Stimulated activated CD8-positive, alpha-beta memory T cell treated with anti-CD3 and anti-CD28 coated beads, Interleukin-12 subunit alpha, Interleukin-12 subunit beta, amount 100 ng/mL, for 4 hours (primary cell): ENCODE measurements around the gene FICD.
"Not testable (repeated sequence)": the region's sequence is repeated elsewhere in the genome, so short reads cannot be mapped to it uniquely, and the experiment has no call there.

Source experiments
- DNase-seq: peaks from one replicate; pipeline ENCODE4 v3.0.0-alpha.2; 2020; ENCODE audit warnings: low read depth

The FICD gene

GRCh38 chr12:108514973-108515814 is at the start of gene FICD:
FICD (plus strand) TSS chr12:108515277; CDS start chr12:108516973, 1,696 bp downstream.
- peak; percentile 98 for DNase-seq

GRCh38 chr12:108465417-108465816 is 49.7 kb upstream of the FICD start:
- DNase-seq: no peak

- DNase-seq: no peak
Measured at GRCh38 chr12:108468196-108468968, 46.7 kb upstream of the FICD start.

GRCh38 chr12:108473400-108474055 is 41.5 kb upstream of the FICD start:
- DNase-seq: no peak

GRCh38 chr12:108475396-108475795 is 39.7 kb upstream of the FICD start:
- no peak for DNase-seq

- no peak for DNase-seq
Measured at GRCh38 chr12:108477055-108477880, 37.8 kb upstream of the FICD start.

DNA sequence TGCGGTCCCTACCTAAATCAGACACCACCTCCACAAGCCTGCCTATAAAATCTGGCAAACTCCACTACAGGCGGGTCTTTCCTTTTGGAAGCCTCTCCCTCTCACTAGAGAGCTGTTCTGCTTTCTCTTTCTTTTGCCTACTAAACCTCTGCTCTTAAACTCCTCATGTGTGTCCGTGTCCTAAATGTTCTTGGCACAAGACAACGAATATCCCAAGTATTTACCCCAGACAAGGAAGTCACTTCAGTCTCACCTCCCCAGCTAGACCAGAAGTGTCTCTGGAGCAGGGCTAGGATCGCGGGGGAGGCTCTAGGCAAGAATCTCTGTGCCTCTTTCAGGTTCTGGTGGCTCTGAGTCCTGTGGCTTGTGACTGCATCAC is 37.2 kb upstream of the FICD start:
- DNase-seq: no peak

- DNase-seq: no peak
Measured at GRCh38 chr12:108478611-108479206, 36.4 kb upstream of the FICD start.

- no peak for DNase-seq
Measured at GRCh38 chr12:108479364-108480070, 35.6 kb upstream of the FICD start.

GRCh38 chr12:108482717-108483212 is 32.3 kb upstream of the FICD start:
- DNase-seq: no peak

GRCh38 chr12:108483213-108484059 is 31.6 kb upstream of the FICD start:
- DNase-seq: no peak

DNA sequence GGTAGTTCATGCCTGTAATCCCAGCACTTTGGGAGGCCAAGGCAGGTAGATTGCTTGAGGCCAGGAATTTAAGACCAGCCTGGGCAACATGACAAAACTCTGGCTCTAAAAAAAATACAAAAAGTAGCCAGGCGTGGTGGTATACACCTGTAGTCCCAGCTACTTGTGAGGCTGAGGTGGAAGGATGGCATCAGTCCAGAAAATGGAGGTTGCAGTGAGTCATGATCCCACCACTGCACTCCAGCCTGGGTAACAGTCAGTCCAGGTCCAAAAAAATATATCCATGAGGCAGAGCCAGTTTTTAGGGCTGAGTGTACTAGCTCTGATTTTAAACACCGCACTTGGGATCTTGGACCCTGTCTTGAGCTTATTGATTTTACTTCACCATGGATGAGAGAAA is 30.6 kb upstream of the FICD start:
- no peak for DNase-seq

GRCh38 chr12:108484845-108485244 is 30.2 kb upstream of the FICD start:
- no peak for DNase-seq

DNA sequence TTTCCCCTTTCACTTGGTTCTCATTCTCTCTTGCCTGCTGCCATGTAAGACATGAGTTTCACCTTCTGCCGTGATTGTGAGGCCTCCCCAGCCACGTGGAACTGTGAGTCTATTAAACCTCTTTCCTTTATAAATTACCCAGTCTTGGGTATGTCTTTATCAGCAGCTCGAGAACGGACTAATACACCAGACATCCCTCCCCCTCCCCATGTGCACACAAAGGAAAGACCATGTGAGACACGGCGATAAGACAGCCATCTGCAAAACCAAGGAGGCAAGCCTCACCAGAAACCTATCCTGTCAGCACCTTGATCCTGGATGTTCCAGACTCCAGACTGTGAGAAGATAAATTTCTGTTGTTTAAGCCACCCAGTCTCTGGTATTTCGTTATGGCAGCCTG is 29.7 kb upstream of the FICD start:
- not testable (repeated sequence) for DNase-seq

DNA sequence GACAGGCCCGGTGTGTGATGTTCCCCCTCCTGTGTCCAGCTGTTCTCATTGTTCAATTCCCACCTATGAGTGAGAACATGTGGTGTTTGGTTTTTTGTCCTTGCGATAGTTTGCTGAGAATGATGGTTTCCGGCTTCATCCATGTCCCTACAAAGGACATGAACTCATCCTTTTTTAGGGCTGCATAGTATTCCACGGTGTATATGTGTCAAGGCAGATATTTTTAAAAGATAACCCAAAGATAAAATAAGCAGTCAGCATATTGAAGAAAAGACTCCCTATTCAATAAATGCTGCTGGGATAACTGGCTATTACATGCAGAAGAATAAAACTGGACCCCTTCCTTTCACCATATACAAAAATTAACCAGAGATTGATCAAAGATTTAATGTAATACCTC is 28.0 kb upstream of the FICD start:
- not testable (repeated sequence) for DNase-seq

DNA sequence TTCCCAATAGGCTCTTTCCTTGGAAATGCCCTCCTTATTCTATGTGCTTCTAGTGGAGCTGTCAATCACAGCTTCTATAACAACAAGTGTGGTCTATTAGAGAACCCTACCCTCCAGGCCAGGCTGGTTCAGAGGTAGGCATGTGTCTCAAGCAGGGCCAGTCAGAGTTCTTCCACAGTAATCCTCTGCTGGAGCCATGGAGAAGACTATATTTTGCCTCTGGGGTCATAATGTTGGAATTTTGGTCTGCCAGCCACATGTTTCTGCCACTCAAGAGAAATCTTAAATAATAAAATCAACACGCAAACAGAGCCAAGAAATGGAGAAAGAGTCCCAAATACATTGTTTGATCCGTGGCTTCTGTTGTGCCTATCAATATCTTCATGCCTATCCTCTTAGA is 23.8 kb upstream of the FICD start:
- no peak for DNase-seq

DNA sequence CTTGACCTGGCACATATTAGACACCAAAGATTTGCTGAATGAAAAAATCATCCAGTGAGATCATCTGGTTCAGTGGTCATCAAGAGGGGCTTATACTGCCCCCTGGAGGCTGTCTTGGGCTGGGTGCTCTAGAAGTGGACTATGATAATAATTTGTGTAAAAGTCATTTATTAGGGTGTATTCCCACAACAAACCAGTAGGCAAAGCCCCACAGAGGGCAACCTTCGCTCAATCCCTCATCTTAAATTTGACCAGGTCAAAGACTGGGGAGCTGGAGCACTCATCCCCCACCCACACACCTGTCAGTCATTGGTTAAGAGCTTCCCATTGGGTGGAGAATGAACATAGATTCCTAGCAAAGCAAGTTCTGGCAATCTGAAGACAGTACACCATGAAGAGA is 20.0 kb upstream of the FICD start:
- no peak for DNase-seq

GRCh38 chr12:108495823-108496579 is 19.1 kb upstream of the FICD start:
- no peak for DNase-seq

GRCh38 chr12:108498136-108498535 is 16.9 kb upstream of the FICD start:
- DNase-seq: no peak
